AG09319 (cell line): ENCODE measurements around the gene SAFB.

Source experiments
- DNase-seq: peaks from one replicate; pipeline ENCODE4 v3.0.0-alpha.2; 2010; ENCODE audit warnings: low read depth; ENCODE audit errors: extremely low read depth
- TF ChIP-seq, protein P1 (sequence below): IDR thresholded peaks from 2 replicates; pipeline ENCODE4 v1.5.1; 2011; ENCODE audit warnings: low read depth, mild to moderate bottlenecking, inconsistent platforms, low read length, moderate library complexity

SAFB gene

DNA sequence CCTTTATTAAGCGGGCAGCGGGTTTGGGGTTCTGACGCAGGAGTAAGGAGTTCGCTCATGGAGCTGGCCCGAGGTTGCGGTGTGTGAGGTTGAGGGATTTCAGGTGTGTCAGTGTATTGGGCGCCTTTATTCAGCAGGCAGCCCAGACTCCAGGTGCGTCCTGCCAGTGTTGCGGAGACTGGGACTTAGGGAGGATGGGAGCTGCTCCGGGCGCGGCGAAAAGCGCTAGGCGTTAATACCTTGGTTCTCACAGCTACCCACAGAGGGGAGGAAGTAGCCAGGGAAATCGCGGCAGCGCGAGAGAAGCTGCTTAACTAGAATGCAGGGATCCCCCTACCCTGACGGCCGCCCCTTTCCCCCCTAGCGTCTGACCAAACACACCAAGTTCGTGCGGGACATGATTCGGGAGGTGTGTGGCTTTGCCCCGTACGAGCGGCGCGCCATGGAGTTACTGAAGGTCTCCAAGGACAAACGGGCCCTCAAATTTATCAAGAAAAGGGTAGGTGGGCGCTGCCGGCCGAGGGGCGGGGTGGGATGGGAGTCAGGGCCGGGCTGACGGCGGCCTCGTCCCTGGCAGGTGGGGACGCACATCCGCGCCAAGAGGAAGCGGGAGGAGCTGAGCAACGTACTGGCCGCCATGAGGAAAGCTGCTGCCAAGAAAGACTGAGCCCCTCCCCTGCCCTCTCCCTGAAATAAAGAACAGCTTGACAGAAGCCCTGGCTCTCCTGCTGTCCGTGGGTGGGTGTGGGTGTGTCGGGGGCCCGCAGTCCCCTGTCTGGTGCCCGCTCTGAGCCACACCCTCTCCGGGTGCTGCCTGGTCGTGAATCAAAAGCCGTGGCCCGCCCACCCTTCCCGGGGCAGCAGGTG, 68.3 kb downstream of the SAFB start:
- peak; percentile 28 for DNase-seq
- TF ChIP-seq, protein P1, sequence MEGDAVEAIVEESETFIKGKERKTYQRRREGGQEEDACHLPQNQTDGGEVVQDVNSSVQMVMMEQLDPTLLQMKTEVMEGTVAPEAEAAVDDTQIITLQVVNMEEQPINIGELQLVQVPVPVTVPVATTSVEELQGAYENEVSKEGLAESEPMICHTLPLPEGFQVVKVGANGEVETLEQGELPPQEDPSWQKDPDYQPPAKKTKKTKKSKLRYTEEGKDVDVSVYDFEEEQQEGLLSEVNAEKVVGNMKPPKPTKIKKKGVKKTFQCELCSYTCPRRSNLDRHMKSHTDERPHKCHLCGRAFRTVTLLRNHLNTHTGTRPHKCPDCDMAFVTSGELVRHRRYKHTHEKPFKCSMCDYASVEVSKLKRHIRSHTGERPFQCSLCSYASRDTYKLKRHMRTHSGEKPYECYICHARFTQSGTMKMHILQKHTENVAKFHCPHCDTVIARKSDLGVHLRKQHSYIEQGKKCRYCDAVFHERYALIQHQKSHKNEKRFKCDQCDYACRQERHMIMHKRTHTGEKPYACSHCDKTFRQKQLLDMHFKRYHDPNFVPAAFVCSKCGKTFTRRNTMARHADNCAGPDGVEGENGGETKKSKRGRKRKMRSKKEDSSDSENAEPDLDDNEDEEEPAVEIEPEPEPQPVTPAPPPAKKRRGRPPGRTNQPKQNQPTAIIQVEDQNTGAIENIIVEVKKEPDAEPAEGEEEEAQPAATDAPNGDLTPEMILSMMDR, result no peak

DNA sequence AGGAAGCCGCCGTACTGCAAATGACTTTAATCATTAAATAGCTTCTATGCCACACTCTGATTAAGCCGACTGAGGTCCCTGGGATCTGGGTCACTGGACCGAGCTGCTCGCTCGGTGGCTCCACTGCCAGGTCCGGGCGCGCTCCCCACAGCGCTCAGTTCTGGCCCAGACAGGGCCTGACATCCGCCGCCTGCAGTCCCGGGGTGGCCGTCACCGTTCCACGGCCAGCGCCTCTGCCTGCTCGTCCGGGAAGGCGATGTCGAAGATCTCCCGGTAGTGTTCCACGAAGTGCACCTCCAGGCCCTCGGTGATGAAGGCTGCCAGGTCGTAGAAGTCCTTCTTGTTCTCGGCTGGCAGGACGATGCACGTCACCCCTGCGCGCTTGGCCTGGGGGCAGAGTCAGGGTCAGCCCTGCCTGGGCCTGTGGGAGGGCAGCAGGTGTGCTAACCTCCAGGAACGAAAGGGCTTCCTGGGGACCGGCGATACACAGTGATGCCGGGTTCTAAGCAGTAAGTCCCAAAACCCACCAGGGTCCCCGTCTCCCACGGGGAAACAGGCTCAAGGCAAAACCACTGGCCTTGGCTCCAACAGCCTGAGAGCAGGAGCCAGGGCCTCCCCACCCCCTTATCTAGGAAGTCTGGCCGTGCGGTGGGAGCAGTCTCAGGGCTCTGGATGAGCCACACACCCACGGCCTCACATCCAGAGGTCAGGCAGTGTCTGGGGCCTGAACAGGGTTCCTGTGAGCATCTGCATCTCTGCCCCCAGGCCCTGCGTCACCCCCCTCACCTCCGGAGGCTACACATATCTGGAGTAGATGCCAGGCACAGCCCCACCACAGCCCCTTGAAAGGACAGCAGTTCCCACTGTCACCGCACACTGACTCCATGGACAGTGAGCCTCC, 69.2 kb downstream of the SAFB start:
- DNase-seq, result no peak

DNA sequence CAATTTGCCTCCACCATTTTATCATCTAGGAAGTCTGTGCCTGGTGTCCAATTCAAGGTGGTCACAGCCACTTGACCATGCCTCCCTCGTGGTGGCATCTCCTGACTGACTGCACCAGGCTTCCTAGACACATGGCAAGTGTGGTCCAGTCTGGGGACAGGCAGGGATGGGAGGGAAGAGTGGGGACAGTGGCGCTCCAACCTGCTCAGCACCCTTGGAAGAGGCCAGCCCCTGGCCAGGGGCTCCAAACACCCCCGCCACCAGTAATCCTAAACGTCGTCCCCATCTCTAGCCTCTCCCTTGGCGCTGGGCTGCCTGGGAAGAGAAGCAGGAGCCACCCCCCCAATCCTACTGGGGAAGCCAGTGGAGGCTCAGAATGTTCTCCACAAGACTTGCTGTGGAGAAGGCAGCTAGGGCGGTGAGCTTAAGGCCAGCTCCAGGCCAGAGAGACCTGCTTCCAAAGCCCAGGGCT, 69.9 kb downstream of the SAFB start:
- TF ChIP-seq, protein P1, result no peak
- DNase-seq, result no peak

More for the DNA sequence above, 69.2 kb downstream of the SAFB start:
- TF ChIP-seq, protein P1, result no peak

DNA sequence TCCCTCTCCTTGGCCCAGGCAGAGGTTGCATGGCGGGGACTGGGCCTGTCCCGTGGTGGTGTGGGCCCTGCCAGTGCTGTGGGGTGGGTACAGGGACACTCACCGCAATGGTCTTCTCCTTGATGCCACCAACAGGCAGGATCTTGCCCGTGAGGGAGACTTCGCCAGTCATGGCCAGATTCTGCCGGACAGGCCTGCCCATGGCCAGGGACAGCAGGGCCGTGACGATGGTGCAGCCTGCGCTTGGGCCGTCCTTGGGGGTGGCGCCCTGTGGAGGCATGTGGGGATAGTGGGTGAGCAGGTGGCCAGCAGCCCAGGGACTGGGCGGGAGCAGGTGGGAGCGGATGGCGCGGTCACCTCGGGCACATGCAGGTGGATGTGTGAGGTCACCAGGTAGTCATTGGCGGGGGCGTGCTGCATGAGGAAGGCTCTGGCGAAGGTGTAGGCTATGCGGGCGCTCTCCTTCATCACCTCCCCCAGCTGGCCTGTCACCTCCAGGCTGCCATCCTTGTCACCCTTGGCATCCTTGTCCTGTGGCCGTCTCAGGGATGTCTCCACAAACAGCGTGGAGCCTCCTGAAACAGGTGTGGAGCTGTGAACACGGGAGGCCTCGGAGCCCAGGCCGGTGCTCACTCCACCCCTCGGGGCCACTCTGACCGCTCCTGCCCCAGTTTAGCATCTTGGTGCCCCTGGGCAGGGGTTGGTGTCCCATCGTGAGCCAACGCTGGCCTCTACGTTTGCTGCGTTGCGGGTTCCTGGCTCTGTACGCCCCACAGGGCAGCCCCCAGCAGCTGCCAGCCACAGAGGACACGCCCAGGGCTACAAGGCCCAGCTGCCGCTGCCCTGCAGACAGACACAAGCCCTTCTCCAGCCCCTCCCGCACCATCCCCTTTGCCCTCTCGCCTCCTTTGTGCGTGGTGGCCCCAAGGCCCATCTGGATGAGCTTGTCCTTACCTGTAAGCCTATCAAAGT, 70.6 kb downstream of the SAFB start:
- TF ChIP-seq, protein P1, result no peak
- no peak for DNase-seq

DNA sequence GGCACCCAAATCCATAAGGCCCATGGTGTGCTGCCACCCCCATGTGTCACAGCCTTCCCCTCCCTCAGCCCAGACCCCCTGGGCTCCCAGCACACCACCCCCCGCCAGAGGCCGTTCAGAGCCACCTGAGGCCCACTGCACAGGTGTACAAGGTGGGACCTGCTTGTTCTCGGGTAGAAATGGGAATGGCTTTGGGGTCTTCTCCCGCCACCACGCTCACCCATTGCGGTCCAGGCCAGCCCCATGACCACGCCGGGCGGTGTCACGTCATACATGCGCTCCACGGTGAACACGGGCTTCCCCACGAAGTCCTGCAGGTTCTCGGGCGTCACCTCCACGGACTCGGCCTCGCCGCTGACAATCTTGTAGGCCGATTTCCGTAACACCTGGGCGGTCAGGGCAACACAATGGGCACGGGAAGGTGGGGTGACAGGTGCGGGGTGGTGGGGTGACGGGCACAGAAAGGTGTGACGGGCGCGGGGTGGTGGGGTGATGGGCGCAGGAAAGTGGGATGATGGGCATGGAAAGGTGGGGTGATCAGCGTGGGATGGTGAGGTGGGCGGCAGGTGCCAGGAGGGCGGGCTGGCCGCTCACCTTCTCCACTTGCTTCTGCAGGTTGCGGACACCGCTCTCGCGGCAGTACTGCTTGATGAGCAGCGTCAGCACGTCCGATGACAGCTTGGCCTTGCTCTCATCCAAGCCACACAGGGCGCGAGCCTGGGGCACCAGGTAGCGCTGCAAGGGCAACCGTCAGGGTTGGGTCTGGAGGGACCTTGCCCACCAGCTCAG, 71.5 kb downstream of the SAFB start:
- DNase-seq, result no peak
- TF ChIP-seq, protein P1, result no peak
